Progenitor cell of endocrine pancreas (in vitro differentiated cells): ENCODE data around the gene LHFPL6. TPM values are rescaled to one million over a fixed set of nuclear protein-coding genes. Genes with fewer than 3 reads are reported as not detected.

Experiments
- DNase-seq: peaks from one replicate; pipeline ENCODE4 v3.0.0; 2021; ENCODE audit warnings: low spot score; ENCODE audit not compliant: unreplicated experiment
- H3K27ac Mint-ChIP-seq: 2 replicates; pipeline ENCODE4 v1.8.0; 2021; ENCODE audit warnings: mild to moderate bottlenecking, moderate library complexity, mixed read lengths
- H3K27me3 Mint-ChIP-seq: 2 replicates; pipeline ENCODE4 v1.8.0; 2021; ENCODE audit warnings: mixed read lengths
- H3K36me3 Mint-ChIP-seq: 2 replicates; pipeline ENCODE4 v1.8.0; 2022; ENCODE audit warnings: mixed read lengths; ENCODE audit not compliant: insufficient read depth
- H3K4me1 Mint-ChIP-seq: 2 replicates; pipeline ENCODE4 v1.8.0; 2021; ENCODE audit warnings: low read depth, mixed read lengths
- H3K4me3 Mint-ChIP-seq: 2 replicates; pipeline ENCODE4 v1.8.0; 2021; ENCODE audit warnings: low read depth, mild to moderate bottlenecking, moderate library complexity, mixed read lengths
- H3K9me3 Mint-ChIP-seq: 2 replicates; pipeline ENCODE4 v1.8.0; 2021; ENCODE audit warnings: low read depth, mixed read lengths
- total RNA-seq: library from RNA; stranded (reverse); gene quantifications from 2 replicates; pipeline ENCODE4 v1.2.1, GENCODE V29; 2021
- TF ChIP-seq, protein P1 (sequence below): fragments of 200-600 bp; sonication (generic); IDR thresholded peaks from one replicate; pipeline ENCODE4 v1.5.0; 2021; ENCODE audit warnings: antibody characterized with exemption, mild to moderate bottlenecking; ENCODE audit not compliant: unreplicated experiment

The LHFPL6 gene
- total RNA-seq, 1 donor from 2014 or later: 1.0 TPM

DNA sequence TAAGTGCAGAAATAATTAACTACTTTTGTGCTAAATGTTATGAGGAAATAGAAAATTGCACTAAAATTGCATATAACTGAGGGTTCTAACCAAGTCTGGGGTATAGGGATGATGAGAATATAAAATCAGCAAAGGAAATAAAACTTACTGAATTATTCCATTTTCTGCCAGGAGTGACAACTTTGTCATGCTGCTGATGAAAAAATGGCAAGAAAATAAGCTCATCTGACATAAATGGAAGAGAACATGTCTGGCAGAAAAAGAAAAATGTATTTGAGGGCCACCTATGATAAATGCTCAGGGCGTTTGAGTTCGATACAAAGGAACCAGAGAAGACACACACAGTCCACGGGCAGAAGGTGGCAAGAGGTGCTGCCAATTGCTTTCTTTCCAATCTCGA lies 78.2 kb downstream of the LHFPL6 start:
- Mint-ChIP-seq H3K4me1 (no peaks in the 10 kb centered on the region), H3K27me3 (peaks cover 8% of the 10 kb centered on the region), H3K4me3 (no peak overlapping the region), H3K36me3 (no peaks in the 10 kb centered on the region), H3K27ac (no peak overlapping the region), H3K9me3 (no peaks in the 10 kb centered on the region)
- DNase-seq: no peak
- TF ChIP-seq, protein P1, sequence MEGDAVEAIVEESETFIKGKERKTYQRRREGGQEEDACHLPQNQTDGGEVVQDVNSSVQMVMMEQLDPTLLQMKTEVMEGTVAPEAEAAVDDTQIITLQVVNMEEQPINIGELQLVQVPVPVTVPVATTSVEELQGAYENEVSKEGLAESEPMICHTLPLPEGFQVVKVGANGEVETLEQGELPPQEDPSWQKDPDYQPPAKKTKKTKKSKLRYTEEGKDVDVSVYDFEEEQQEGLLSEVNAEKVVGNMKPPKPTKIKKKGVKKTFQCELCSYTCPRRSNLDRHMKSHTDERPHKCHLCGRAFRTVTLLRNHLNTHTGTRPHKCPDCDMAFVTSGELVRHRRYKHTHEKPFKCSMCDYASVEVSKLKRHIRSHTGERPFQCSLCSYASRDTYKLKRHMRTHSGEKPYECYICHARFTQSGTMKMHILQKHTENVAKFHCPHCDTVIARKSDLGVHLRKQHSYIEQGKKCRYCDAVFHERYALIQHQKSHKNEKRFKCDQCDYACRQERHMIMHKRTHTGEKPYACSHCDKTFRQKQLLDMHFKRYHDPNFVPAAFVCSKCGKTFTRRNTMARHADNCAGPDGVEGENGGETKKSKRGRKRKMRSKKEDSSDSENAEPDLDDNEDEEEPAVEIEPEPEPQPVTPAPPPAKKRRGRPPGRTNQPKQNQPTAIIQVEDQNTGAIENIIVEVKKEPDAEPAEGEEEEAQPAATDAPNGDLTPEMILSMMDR: no peak

GRCh38 chr13:39522329-39522728 lies 80.7 kb downstream of the LHFPL6 start:
- Mint-ChIP-seq H3K36me3 (no peaks in the 10 kb centered on the region), H3K9me3 (no peaks in the 10 kb centered on the region), H3K27me3 (peaks cover 11% of the 10 kb centered on the region), H3K4me1 (no peaks in the 10 kb centered on the region), H3K4me3 (no peak overlapping the region), H3K27ac (no peak overlapping the region)
- TF ChIP-seq, protein P1: no peak
- DNase-seq: no peak

DNA sequence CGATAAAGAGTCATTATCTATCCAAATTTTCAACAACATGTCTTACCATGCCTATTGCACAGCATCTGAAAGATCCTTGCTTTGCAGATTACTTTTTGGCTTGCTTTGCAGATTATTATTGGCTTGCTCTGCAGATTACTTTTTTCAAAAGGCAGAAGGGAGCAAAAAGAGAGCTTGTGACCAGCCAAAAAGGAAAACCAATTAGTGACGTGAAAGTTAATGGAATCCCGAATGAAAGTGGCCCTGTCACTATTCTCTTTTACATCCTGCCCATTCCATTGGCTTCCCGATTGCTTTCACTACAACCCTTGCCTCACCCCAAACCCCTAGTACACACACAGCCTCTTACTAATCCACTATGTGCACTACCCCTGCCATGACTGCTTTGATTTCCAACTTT lies 81.3 kb downstream of the LHFPL6 start:
- TF ChIP-seq, protein P1: no peak

GRCh38 chr13:39516096-39516495 lies 86.9 kb downstream of the LHFPL6 start:
- H3K27me3 Mint-ChIP-seq: peaks cover 47% of the 10 kb centered on the region
- DNase-seq: no peak
- H3K4me3 Mint-ChIP-seq: no peak overlapping the region
- no peaks in the 10 kb centered on the region for H3K9me3 Mint-ChIP-seq
- H3K4me1 Mint-ChIP-seq: peaks cover 6% of the 10 kb centered on the region
- TF ChIP-seq, protein P1: no peak
- H3K36me3 Mint-ChIP-seq: no peaks in the 10 kb centered on the region
- no peak overlapping the region for H3K27ac Mint-ChIP-seq

More for the DNA sequence above, 81.3 kb downstream of the LHFPL6 start:
- H3K4me3 Mint-ChIP-seq: no peak overlapping the region
- H3K36me3 Mint-ChIP-seq: no peaks in the 10 kb centered on the region
- no peaks in the 10 kb centered on the region for H3K9me3 Mint-ChIP-seq
- no peaks in the 10 kb centered on the region for H3K4me1 Mint-ChIP-seq
- H3K27me3 Mint-ChIP-seq: peaks cover 18% of the 10 kb centered on the region
- no peak for DNase-seq
- no peak overlapping the region for H3K27ac Mint-ChIP-seq

DNA sequence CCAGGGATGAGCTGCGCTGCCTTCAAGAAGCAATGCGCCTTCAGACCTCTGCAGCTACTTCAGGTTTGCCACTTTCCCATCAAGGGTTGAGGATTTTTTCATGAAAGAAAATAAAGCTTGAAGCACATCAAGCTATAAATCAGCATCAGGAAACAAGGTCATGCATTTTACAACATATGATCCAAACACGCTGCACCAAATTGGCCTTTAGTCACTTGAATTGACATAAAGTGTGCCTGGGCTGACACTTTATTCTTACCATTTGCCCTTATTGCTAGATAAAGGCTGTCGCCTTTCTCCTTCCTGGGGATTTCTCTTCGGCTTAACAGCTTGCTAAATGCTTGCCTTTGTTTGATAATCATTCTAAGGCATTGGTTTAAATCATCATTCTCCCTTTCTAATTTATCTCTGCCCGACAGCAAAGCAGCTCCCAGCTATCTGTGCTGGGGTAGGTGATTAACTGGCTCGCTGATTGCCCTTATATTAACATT lies 87.7 kb downstream of the LHFPL6 start:
- Mint-ChIP-seq H3K4me3 (no peak overlapping the region), H3K27ac (no peak overlapping the region), H3K27me3 (peaks cover 49% of the 10 kb centered on the region), H3K36me3 (no peaks in the 10 kb centered on the region), H3K4me1 (peaks cover 6% of the 10 kb centered on the region), H3K9me3 (no peaks in the 10 kb centered on the region)
- TF ChIP-seq, protein P1: no peak
- DNase-seq: no peak
